Neutrophil (primary cell): ENCODE measurements around the gene NEK4.
A peak's percentile ranks its signal among the peaks of the same experiment; 100 is the strongest.

Experiments used
- H3K27ac ChIP-seq: fragments of 200-600 bp; sonication (generic); 2 replicates; pipeline ENCODE4 v1.5.1; 2016; ENCODE audit warnings: mild to moderate bottlenecking, moderate library complexity
- H3K27me3 ChIP-seq: fragments of 200-600 bp; sonication (generic); 2 replicates; pipeline ENCODE4 v1.6.0; 2016; ENCODE audit warnings: mild to moderate bottlenecking
- H3K36me3 ChIP-seq: fragments of 200-600 bp; sonication (generic); 2 replicates; pipeline ENCODE4 v1.5.1; 2017
- H3K4me1 ChIP-seq, 2 experiments: fragments of 200-600 bp in 1 of 2; sonication (generic) in 1 of 2; 1 replicate in 1 of 2; 2 replicates in 1 of 2; pipeline versions ENCODE4 v1.5.1 to v1.6.1; 2013 to 2016; ENCODE audit warnings: low read depth in 1 of 2, low read length in 1 of 2, mild to moderate bottlenecking in 1 of 2, moderate library complexity in 1 of 2; ENCODE audit not compliant: control insufficient read depth in 1 of 2, insufficient read depth in 1 of 2
- H3K4me3 ChIP-seq, 2 experiments: fragments of 200-600 bp in 1 of 2; sonication (generic) in 1 of 2; 1 replicate in 1 of 2; 2 replicates in 1 of 2; pipeline ENCODE4 v1.5.1; 2013 to 2016; ENCODE audit warnings: low read depth in 1 of 2, low read length in 1 of 2, mild to moderate bottlenecking in 1 of 2, moderate library complexity in 1 of 2
- H3K9me3 ChIP-seq: fragments of 200-600 bp; sonication (generic); 2 replicates; pipeline ENCODE4 v1.5.1; 2016
- CTCF ChIP-seq: fragments of 200-600 bp; sonication (generic); IDR thresholded peaks from 2 replicates; pipeline ENCODE4 v1.5.1; 2016; ENCODE audit warnings: antibody characterized with exemption

The NEK4 gene

GRCh38 chr3:52705688-52706686 lies 64.8 kb downstream of the NEK4 start, which contains the start of the genes GLT8D1 and SPCS1:
TSS of gene GLT8D1 (minus strand) at chr3:52705791. CDS start at chr3:52700460, 5,331 bp downstream.
TSS of gene SPCS1 (plus strand) at chr3:52706106. CDS start at chr3:52706247, 141 bp downstream.
- H3K27ac ChIP-seq: peak within 1 kb of the TSS; percentile 91
- H3K4me3 ChIP-seq: peak within 1 kb of the TSS; percentile 94 to 100
- TF ChIP-seq CTCF: peak; percentile 50
- peaks cover 8% of the 10 kb centered on the region for H3K36me3 ChIP-seq
- no peaks in the 10 kb centered on the region for H3K9me3 ChIP-seq
- peaks cover 31 to 33% of the 10 kb centered on the region in 2 experiments for H3K4me1 ChIP-seq
- no peaks in the 10 kb centered on the region for H3K27me3 ChIP-seq

- H3K36me3 ChIP-seq: peaks cover 8% of the 10 kb centered on the region
- H3K9me3 ChIP-seq: no peaks in the 10 kb centered on the region
- H3K27me3 ChIP-seq: no peaks in the 10 kb centered on the region
- H3K27ac ChIP-seq: peak overlapping the region; percentile 91
- peaks cover 31 to 33% of the 10 kb centered on the region in 2 experiments for H3K4me1 ChIP-seq
- TF ChIP-seq CTCF: no peak
- peak overlapping the region; percentile 94 to 100 for H3K4me3 ChIP-seq
Measured at GRCh38 chr3:52705438-52705687, 65.4 kb downstream of the NEK4 start.

GRCh38 chr3:52704611-52705437 lies 65.9 kb downstream of the NEK4 start:
- no peak for TF ChIP-seq CTCF
- no peaks in the 10 kb centered on the region for H3K27me3 ChIP-seq
- H3K4me1 ChIP-seq: peaks cover 31 to 33% of the 10 kb centered on the region in 2 experiments

GRCh38 chr3:52703341-52703740 lies 67.4 kb downstream of the NEK4 start:
- no peaks in the 10 kb centered on the region for H3K9me3 ChIP-seq
- H3K27me3 ChIP-seq: no peaks in the 10 kb centered on the region
- H3K36me3 ChIP-seq: peaks cover 12% of the 10 kb centered on the region
- no peak overlapping the region for H3K4me3 ChIP-seq
- no peak overlapping the region for H3K27ac ChIP-seq
- peaks cover 31 to 33% of the 10 kb centered on the region in 2 experiments for H3K4me1 ChIP-seq
- no peak for TF ChIP-seq CTCF

More at GRCh38 chr3:52704611-52705437, 65.9 kb downstream of the NEK4 start:
- Histone ChIP-seq H3K27ac (peak overlapping the region; percentile 91), H3K9me3 (no peaks in the 10 kb centered on the region), H3K36me3 (peaks cover 11% of the 10 kb centered on the region), H3K4me3 (peak overlapping the region; percentile 94 to 100)

GRCh38 chr3:52697632-52697965 lies 73.1 kb downstream of the NEK4 start:
- no peaks in the 10 kb centered on the region for H3K27me3 ChIP-seq
- peaks cover 59% of the 10 kb centered on the region for H3K36me3 ChIP-seq
- H3K9me3 ChIP-seq: no peaks in the 10 kb centered on the region
- no peak for TF ChIP-seq CTCF
- H3K4me3 ChIP-seq: no peak overlapping the region
- H3K4me1 ChIP-seq: no peaks in the 10 kb centered on the region
- no peak overlapping the region for H3K27ac ChIP-seq
